B cell (primary cell): ENCODE data around the gene PRKCQ. TPM values are rescaled to one million over a fixed set of nuclear protein-coding genes. Genes with fewer than 3 reads are reported as not detected.

ENCODE experiments used
- ATAC-seq: fragments of 200-7000 bp; cut with Tn5 transposase; one replicate; pipeline ENCODE4 v1.10.0; 2021; ENCODE audit warnings: low read depth, mild to moderate bottlenecking, moderate number of reproducible peaks, moderate library complexity
- CTCF ChIA-PET: fragments of 350-600 bp; sonication (Branson Sonifier 250); formaldehyde crosslinking; loops from one replicate; lab custom pipeline; 2021; ENCODE audit warnings: antibody characterized with exemption, inconsistent platforms; lab: Charles Lee
- POLR2A ChIA-PET: fragments of 350-600 bp; sonication (Branson Sonifier 250); formaldehyde crosslinking; loops from one replicate; lab custom pipeline; 2021; ENCODE audit warnings: antibody characterized with exemption; lab: Charles Lee
- DNase-seq: peaks from one replicate; pipeline ENCODE4 v3.0.0; 2013
- H2AFZ ChIP-seq: 2 replicates; pipeline ENCODE4 v1.6.1; 2012; ENCODE audit warnings: mild to moderate bottlenecking, low read depth, low read length; ENCODE audit not compliant: insufficient read depth, poor library complexity, severe bottlenecking
- H3K27ac ChIP-seq, 2 donors: 1 replicate in 1 of 2; 2 replicates in 1 of 2; pipeline ENCODE4 v1.5.1; 2012 to 2013; ENCODE audit warnings: low read length in 2 of 2, mild to moderate bottlenecking in 2 of 2, moderate library complexity in 1 of 2
- H3K27me3 ChIP-seq, 4 experiments: fragments of 200-600 bp in 1 of 4; sonication (generic) in 1 of 4; replicated peaks in 1 of 4; 1 replicate in 2 of 4; 2 replicates in 2 of 4; pipeline versions ENCODE4 v1.6.1 to v1.7.0; 2013 to 2016; ENCODE audit warnings: low read length in 3 of 4, mild to moderate bottlenecking in 2 of 4, mixed read lengths in 1 of 4, moderate library complexity in 1 of 4; ENCODE audit not compliant: insufficient read depth in 4 of 4, control insufficient read depth in 3 of 4; ENCODE audit errors: control extremely low read depth in 1 of 4
- H3K36me3 ChIP-seq, 2 experiments: replicated peaks in 1 of 2; 1 replicate in 1 of 2; 2 replicates in 1 of 2; pipeline versions ENCODE4 v1.6.1 to v1.7.1; 2013; ENCODE audit warnings: low read length in 1 of 2; ENCODE audit not compliant: insufficient read depth in 2 of 2, control insufficient read depth in 1 of 2; ENCODE audit errors: control extremely low read depth in 1 of 2, extremely low read depth in 1 of 2
- H3K4me1 ChIP-seq, 2 donors: fragments of 200-600 bp in 1 of 2; sonication (generic) in 1 of 2; 1 replicate in 1 of 2; 2 replicates in 1 of 2; pipeline versions ENCODE4 v1.5.1 to v1.6.1; 2013 to 2017; ENCODE audit warnings: low read length in 2 of 2; ENCODE audit not compliant: control insufficient read depth in 2 of 2, insufficient read depth in 2 of 2
- H3K4me2 ChIP-seq: replicated peaks from 2 replicates; pipeline ENCODE3; 2012; ENCODE audit warnings: mild to moderate bottlenecking, low read depth, low read length; ENCODE audit not compliant: poor library complexity, severe bottlenecking
- H3K4me3 ChIP-seq, 5 experiments: fragments of 200-600 bp in 1 of 5; sonication (generic) in 1 of 5; 1 replicate in 3 of 5; 2 replicates in 2 of 5; pipeline versions ENCODE4 v1.5.1 to v1.7.0; 2011 to 2016; ENCODE audit warnings: low read length in 4 of 5, mild to moderate bottlenecking in 4 of 5, low read depth in 2 of 5, control low read depth in 1 of 5, moderate library complexity in 1 of 5; ENCODE audit not compliant: insufficient read depth in 1 of 5; ENCODE audit errors: control extremely low read depth in 1 of 5, extremely low read depth in 1 of 5
- H3K79me2 ChIP-seq: fragments of 200-600 bp; sonication (generic); one replicate; pipeline ENCODE4 v1.6.0; 2016; ENCODE audit warnings: low read length; ENCODE audit not compliant: control insufficient read depth, insufficient read depth
- H3K9ac ChIP-seq: fragments of 200-600 bp; sonication (generic); 2 replicates; pipeline ENCODE4 v1.6.1; 2017; ENCODE audit warnings: mild to moderate bottlenecking, low read length, moderate library complexity
- H3K9me3 ChIP-seq, 3 donors: one replicate each; pipeline versions ENCODE4 v1.6.1 to v1.7.1; 2013; ENCODE audit warnings: low read length in 2 of 3; ENCODE audit not compliant: control insufficient read depth in 2 of 3, insufficient read depth in 1 of 3; ENCODE audit errors: control extremely low read depth in 1 of 3
- H4K20me1 ChIP-seq: 2 replicates; pipeline ENCODE4 v1.6.0; 2012; ENCODE audit warnings: mild to moderate bottlenecking, low read length; ENCODE audit not compliant: insufficient read depth, control insufficient read depth, poor library complexity, severe bottlenecking
- H3K27ac Mint-ChIP-seq: one replicate; pipeline ENCODE4 v1.8.0; 2021; ENCODE audit warnings: mixed read lengths
- H3K27me3 Mint-ChIP-seq: one replicate; pipeline ENCODE4 v1.8.0; 2021; ENCODE audit warnings: mixed read lengths
- H3K4me1 Mint-ChIP-seq: one replicate; pipeline ENCODE4 v1.8.0; 2021; ENCODE audit warnings: mixed read lengths
- H3K4me3 Mint-ChIP-seq: one replicate; pipeline ENCODE4 v1.8.0; 2021; ENCODE audit warnings: mixed read lengths
- H3K9me3 Mint-ChIP-seq: one replicate; pipeline ENCODE4 v1.8.0; 2022; ENCODE audit warnings: mixed read lengths; ENCODE audit not compliant: insufficient read depth
- CTCF ChIP-seq: fragments of 200-600 bp; IDR thresholded peaks from one replicate; pipeline ENCODE4 v1.8.0; 2022; ENCODE audit warnings: antibody characterized with exemption, mild to moderate bottlenecking
- EZH2 ChIP-seq: IDR thresholded peaks from 2 replicates; pipeline ENCODE4 v1.6.1; 2012; ENCODE audit warnings: borderline replicate concordance, low read depth, mild to moderate bottlenecking, moderate library complexity, low read length; ENCODE audit not compliant: insufficient read depth, poor library complexity, severe bottlenecking
- WGBS: methylation state at CpG from one replicate; pipeline ENCODE4 v1.1.5; 2013; ENCODE audit warnings: missing lambda C conversion rate; ENCODE audit not compliant: insufficient coverage; 5-methylcytosine and 5-hydroxymethylcytosine counted together
- intact Hi-C: fragments of 100-400 bp; cut with micrococcal nuclease; formaldehyde crosslinking; loops from one replicate; pipeline ENCODE4 v1.10.0; 2022
- polyA plus RNA-seq: library from polyadenylated mRNA; depleted of rRNA; stranded (reverse); fragments of >200 nt; gene quantifications from 2 replicates; pipeline ENCODE4 v1.2.3, GENCODE V29; 2012
- total RNA-seq, 2 donors: library from RNA; stranded (reverse); fragments of 120-200 nt in 1 of 2; gene quantifications; 1 replicate in 1 of 2; 2 replicates in 1 of 2; pipeline versions ENCODE4 v1.2.3 to v1.2.4, GENCODE V29; 2013 to 2022

PRKCQ gene
- total and polyA plus RNA-seq, 2 donors (not counting 1 experiment from before 2014, with no cell fraction given), result 0.15 to 0.16 TPM

DNA sequence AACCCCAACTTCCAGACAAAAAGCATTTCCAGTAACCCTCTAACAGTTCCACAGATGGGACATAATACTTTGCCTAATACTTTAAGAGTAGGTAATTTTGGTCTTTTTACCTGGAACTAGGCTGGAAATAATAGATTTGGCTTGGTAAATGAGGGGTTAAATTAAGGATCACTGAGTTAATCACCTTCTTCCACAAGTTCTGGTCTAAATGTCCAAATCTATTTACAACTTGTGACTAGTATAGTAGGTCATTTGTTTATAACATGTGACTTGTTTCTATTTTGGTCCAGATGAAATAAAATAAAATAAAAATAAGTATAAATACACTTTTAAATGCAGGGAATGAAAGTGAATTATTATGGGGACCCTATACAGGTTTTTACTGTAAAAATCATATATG, 80.1 kb downstream of the PRKCQ start:
- no peaks in the 10 kb centered on the region for H3K79me2 ChIP-seq
- no peak for DNase-seq
- no peaks in the 10 kb centered on the region for H3K36me3 ChIP-seq
- no peak overlapping the region for H3K27ac Mint-ChIP-seq
- CTCF ChIA-PET, result no interaction called here
- H3K4me3 Mint-ChIP-seq, result no peak overlapping the region
- H3K27me3 ChIP-seq, result peaks cover 0 to 3% (median 0%) of the 10 kb centered on the region in 4 experiments
- H3K4me1 Mint-ChIP-seq, result peaks cover 2% of the 10 kb centered on the region
- no peak overlapping the region for H3K4me2 ChIP-seq
- POLR2A ChIA-PET, result no interaction called here
- no peaks in the 10 kb centered on the region for H3K9me3 Mint-ChIP-seq
- no peak overlapping the region for H3K9ac ChIP-seq
- H4K20me1 ChIP-seq, result no peaks in the 10 kb centered on the region
- H2AFZ ChIP-seq, result no peak overlapping the region
- H3K27ac ChIP-seq, result no peak overlapping the region
- TF ChIP-seq EZH2 (no peak), CTCF (no peak)
- H3K9me3 ChIP-seq, result no peaks in the 10 kb centered on the region
- H3K4me1 ChIP-seq, result peaks cover 4 to 5% of the 10 kb centered on the region in 2 donors
- intact Hi-C loops, result no loop called here
- no peak overlapping the region for H3K4me3 ChIP-seq
- peaks cover 24% of the 10 kb centered on the region for H3K27me3 Mint-ChIP-seq
- ATAC-seq, result no peak

DNA sequence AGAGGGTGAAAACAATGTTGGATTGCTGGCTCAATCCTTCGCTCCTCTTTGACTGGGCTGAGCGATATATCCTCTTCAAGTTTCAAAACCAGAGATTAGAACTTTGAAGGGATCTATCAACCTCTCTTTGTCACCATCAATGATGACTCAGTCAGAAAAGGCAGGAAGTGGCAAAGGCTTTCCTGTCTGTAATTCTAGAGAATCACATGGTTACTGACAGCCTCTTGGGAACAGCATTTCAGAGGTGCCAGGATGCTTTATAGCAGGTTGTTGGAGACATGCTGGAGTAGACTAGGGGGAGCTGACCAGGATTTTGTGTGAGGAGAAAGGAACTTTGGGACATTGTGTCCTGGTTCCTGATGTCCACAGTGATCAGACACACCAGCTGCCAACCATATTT, 81.3 kb downstream of the PRKCQ start:
- H3K4me3 ChIP-seq, result no peak overlapping the region
- ChIA-PET CTCF (no interaction called here), POLR2A (no interaction called here)
- no peaks in the 10 kb centered on the region for H3K9me3 Mint-ChIP-seq
- intact Hi-C loops, result no loop called here
- no peaks in the 10 kb centered on the region for H3K79me2 ChIP-seq
- H3K4me3 Mint-ChIP-seq, result no peak overlapping the region
- H3K36me3 ChIP-seq, result no peaks in the 10 kb centered on the region
- H4K20me1 ChIP-seq, result no peaks in the 10 kb centered on the region
- H3K9me3 ChIP-seq, result no peaks in the 10 kb centered on the region
- H3K27me3 ChIP-seq, result peaks cover 0 to 3% (median 0%) of the 10 kb centered on the region in 4 experiments
- peaks cover 8 to 9% of the 10 kb centered on the region in 2 donors for H3K4me1 ChIP-seq
- DNase-seq, result no peak
- H2AFZ ChIP-seq, result no peak overlapping the region
- TF ChIP-seq CTCF, result no peak
- TF ChIP-seq EZH2, result no peak
- peaks cover 2% of the 10 kb centered on the region for H3K4me1 Mint-ChIP-seq
- no peak overlapping the region for H3K4me2 ChIP-seq
- no peak overlapping the region for H3K9ac ChIP-seq
- no CpG with 5 or more reads among the region's 2 CpGs for WGBS
- no peak overlapping the region for H3K27ac Mint-ChIP-seq
- H3K27ac ChIP-seq, result no peak overlapping the region
- peaks cover 24% of the 10 kb centered on the region for H3K27me3 Mint-ChIP-seq
- no peak for ATAC-seq
